OCI-LY1 (cell line): ENCODE measurements around the gene SPRY4.

ENCODE experiments used
- H2AFZ ChIP-seq: fragments of 200-600 bp; sonication (generic), shearing (Covaris generic); 2 replicates; pipeline ENCODE4 v1.6.0; 2014; ENCODE audit warnings: antibody characterized with exemption, mild to moderate bottlenecking, low read length
- H3F3A ChIP-seq: fragments of 200-600 bp; sonication (generic), shearing (Covaris generic); 2 replicates; pipeline ENCODE4 v1.6.0; 2014; ENCODE audit warnings: mild to moderate bottlenecking, antibody characterized with exemption, low read length, moderate library complexity; ENCODE audit not compliant: insufficient read depth
- H3K27ac ChIP-seq: fragments of 200-600 bp; sonication (generic); 2 replicates; pipeline ENCODE4 v1.5.1; 2014; ENCODE audit warnings: low read length, mixed run types, mild to moderate bottlenecking, low read depth; ENCODE audit not compliant: poor library complexity, severe bottlenecking
- H3K27me3 ChIP-seq: fragments of 200-600 bp; sonication (generic); 2 replicates; pipeline ENCODE4 v1.6.0; 2014; ENCODE audit warnings: antibody characterized with exemption, mild to moderate bottlenecking, low read length, moderate library complexity; ENCODE audit not compliant: insufficient read depth
- H3K36me3 ChIP-seq: fragments of 200-600 bp; sonication (generic); 2 replicates; pipeline ENCODE4 v1.6.1; 2014; ENCODE audit warnings: mild to moderate bottlenecking, antibody characterized with exemption, low read length, moderate library complexity, mixed read lengths; ENCODE audit not compliant: insufficient read depth
- H3K4me1 ChIP-seq: fragments of 200-600 bp; sonication (generic); 2 replicates; pipeline ENCODE4 v1.5.1; 2014; ENCODE audit warnings: mild to moderate bottlenecking, low read length, moderate library complexity; ENCODE audit not compliant: insufficient read depth, severe bottlenecking
- H3K4me2 ChIP-seq: fragments of 200-600 bp; sonication (generic), shearing (Covaris generic); 2 replicates; pipeline ENCODE4 v1.6.1; 2014; ENCODE audit warnings: low read length
- H3K4me3 ChIP-seq: fragments of 200-600 bp; sonication (generic); 2 replicates; pipeline ENCODE4 v1.5.1; 2014; ENCODE audit warnings: low read length, low read depth, mild to moderate bottlenecking, mixed read lengths; ENCODE audit not compliant: poor library complexity, severe bottlenecking
- H3K79me2 ChIP-seq: fragments of 200-600 bp; shearing (Covaris generic); 2 replicates; pipeline ENCODE4 v1.6.1; 2016; ENCODE audit warnings: mixed run types, low read length, mixed read lengths; ENCODE audit not compliant: insufficient read depth
- H3K9ac ChIP-seq: fragments of 200-600 bp; sonication (generic), shearing (Covaris generic); 2 replicates; pipeline ENCODE4 v1.6.1; 2014; ENCODE audit warnings: mild to moderate bottlenecking, low read length, mixed read lengths
- H3K9me2 ChIP-seq: fragments of 200-600 bp; sonication (generic), shearing (Covaris generic); 2 replicates; pipeline ENCODE4 v1.6.1; 2014; ENCODE audit warnings: low read depth, mild to moderate bottlenecking, low read length, mixed read lengths
- H3K9me3 ChIP-seq: fragments of 200-600 bp; shearing (Covaris generic); 2 replicates; pipeline ENCODE4 v1.6.1; 2014; ENCODE audit warnings: low read length, mixed read lengths
- H4K20me1 ChIP-seq: fragments of 200-600 bp; sonication (generic), shearing (Covaris generic); 2 replicates; pipeline ENCODE4 v1.6.0; 2016; ENCODE audit warnings: mild to moderate bottlenecking, low read length; ENCODE audit not compliant: insufficient read depth
- CTCF ChIP-seq: fragments of 200-600 bp; sonication (generic), shearing (Covaris generic); IDR thresholded peaks from 2 replicates; pipeline ENCODE4 v1.5.1; 2017; ENCODE audit warnings: mild to moderate bottlenecking, antibody characterized with exemption, low read length, moderate library complexity, mixed read lengths
- EZH2 ChIP-seq: fragments of 200-600 bp; sonication (generic), shearing (Covaris generic); IDR thresholded peaks from 2 replicates; pipeline ENCODE4 v1.8.0; 2017; ENCODE audit warnings: borderline replicate concordance, mixed run types, mild to moderate bottlenecking, antibody characterized with exemption, low read length, moderate library complexity, mixed read lengths

The SPRY4 gene

GRCh38 chr5:142327111-142327842 lies 2.5 kb upstream of the SPRY4 start:
- Histone ChIP-seq H3K9me2 (no peaks in the 10 kb centered on the region), H3K4me1 (peaks cover 8% of the 10 kb centered on the region), H3K79me2 (no peaks in the 10 kb centered on the region), H3K4me3 (no peak overlapping the region), H3K9ac (no peak overlapping the region), H4K20me1 (no peaks in the 10 kb centered on the region), H3K36me3 (no peaks in the 10 kb centered on the region), H3K27ac (no peak overlapping the region), H3F3A (no peaks in the 10 kb centered on the region), H3K27me3 (peaks cover 7% of the 10 kb centered on the region; the same call in 1 of the 2 replicates), H2AFZ (no peak overlapping the region), H3K9me3 (no peaks in the 10 kb centered on the region), H3K4me2 (no peak overlapping the region)
- TF ChIP-seq CTCF (no peak), EZH2 (no peak)

GRCh38 chr5:142326480-142326938 lies 1.7 kb upstream of the SPRY4 start:
- no peak for TF ChIP-seq EZH2
- TF ChIP-seq CTCF, result no peak
- Histone ChIP-seq H2AFZ (no peak overlapping the region), H3K4me3 (no peak overlapping the region), H3K27ac (no peak overlapping the region), H3K9me2 (no peaks in the 10 kb centered on the region), H3K9ac (no peak overlapping the region), H3K79me2 (no peaks in the 10 kb centered on the region), H3K9me3 (no peaks in the 10 kb centered on the region), H3K27me3 (peaks cover 7% of the 10 kb centered on the region; the same call in 1 of the 2 replicates), H3K4me2 (no peak overlapping the region), H3K4me1 (peaks cover 8% of the 10 kb centered on the region), H3K36me3 (no peaks in the 10 kb centered on the region), H3F3A (no peaks in the 10 kb centered on the region), H4K20me1 (no peaks in the 10 kb centered on the region)

GRCh38 chr5:142325725-142326479 lies 1.1 kb upstream of the SPRY4 start:
- no peak overlapping the region for H3K4me2 ChIP-seq
- no peaks in the 10 kb centered on the region for H3K79me2 ChIP-seq
- no peak for TF ChIP-seq CTCF
- TF ChIP-seq EZH2, result no peak
- peaks cover 6% of the 10 kb centered on the region; the same call in 1 of the 2 replicates for H3K27me3 ChIP-seq
- H3K9me2 ChIP-seq, result no peaks in the 10 kb centered on the region
- no peak overlapping the region for H2AFZ ChIP-seq
- H4K20me1 ChIP-seq, result no peaks in the 10 kb centered on the region
- H3K4me1 ChIP-seq, result peaks cover 8% of the 10 kb centered on the region
- no peaks in the 10 kb centered on the region for H3F3A ChIP-seq
- no peaks in the 10 kb centered on the region for H3K36me3 ChIP-seq
- no peak overlapping the region for H3K9ac ChIP-seq
- H3K4me3 ChIP-seq, result no peak overlapping the region
- no peak overlapping the region for H3K27ac ChIP-seq
- no peaks in the 10 kb centered on the region for H3K9me3 ChIP-seq
